Measurements from ENCODE around the gene SCAMP1. TPM values are rescaled to one million over a fixed set of nuclear protein-coding genes. Genes with fewer than 3 reads are reported as not detected.

SCAMP1 gene
- total RNA-seq, 2 donors from 2014 or later, result 11.9 to 21.1 TPM

GRCh38 chr5:78472469-78473106 lies 112.2 kb downstream of the SCAMP1 start:
- Mint-ChIP-seq H3K4me3 (no peak overlapping the region), H3K27ac (no peak overlapping the region), H3K9me3 (no peaks in the 10 kb centered on the region), H3K27me3 (no peaks in the 10 kb centered on the region), H3K4me1 (ENCODE audit: low read depth in 2 of 2) (no peaks in the 10 kb centered on the region), H3K36me3 (no peaks in the 10 kb centered on the region)
- DNase-seq (ENCODE audit: low spot score) (no peak), ATAC-seq (no peak)

DNA sequence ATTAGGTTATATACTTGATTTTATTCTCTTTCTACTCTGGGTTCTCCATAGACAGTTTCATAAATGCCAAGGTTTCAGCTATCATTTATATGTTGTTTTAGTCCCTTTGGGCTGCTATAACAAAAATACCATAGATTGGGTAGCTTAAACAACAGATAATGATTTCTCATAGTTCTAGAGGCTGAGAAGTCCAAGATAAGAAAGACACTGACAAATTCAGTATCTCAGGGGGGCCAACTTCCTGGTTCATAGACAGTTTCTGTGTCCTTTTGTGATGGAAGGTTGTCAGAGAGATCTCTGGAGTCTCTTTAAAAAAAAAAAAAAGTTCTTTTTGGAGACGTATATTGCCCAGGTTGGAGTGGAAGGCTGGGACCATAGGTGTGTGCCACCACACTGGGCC lies 113.3 kb downstream of the SCAMP1 start:
- Mint-ChIP-seq H3K4me1 (ENCODE audit: low read depth in 2 of 2) (no peaks in the 10 kb centered on the region), H3K36me3 (no peaks in the 10 kb centered on the region), H3K27me3 (no peaks in the 10 kb centered on the region), H3K9me3 (no peaks in the 10 kb centered on the region), H3K27ac (no peak overlapping the region), H3K4me3 (no peak overlapping the region)
- DNase-seq (ENCODE audit: low spot score) (no peak), ATAC-seq (no peak)

GRCh38 chr5:78475370-78475769 lies 115.0 kb downstream of the SCAMP1 start:
- H3K27ac Mint-ChIP-seq, result no peak overlapping the region
- no peaks in the 10 kb centered on the region for H3K9me3 Mint-ChIP-seq
- H3K36me3 Mint-ChIP-seq, result no peaks in the 10 kb centered on the region
- no peaks in the 10 kb centered on the region for H3K4me1 Mint-ChIP-seq (ENCODE audit: low read depth in 2 of 2)
- DNase-seq (ENCODE audit: low spot score), result no peak
- no peak for ATAC-seq
- no peaks in the 10 kb centered on the region for H3K27me3 Mint-ChIP-seq
- H3K4me3 Mint-ChIP-seq, result no peak overlapping the region

- ATAC-seq (no peak), DNase-seq (ENCODE audit: low spot score) (no peak)
- Mint-ChIP-seq H3K4me1 (ENCODE audit: low read depth in 2 of 2) (no peaks in the 10 kb centered on the region), H3K9me3 (no peaks in the 10 kb centered on the region), H3K36me3 (no peaks in the 10 kb centered on the region), H3K4me3 (no peak overlapping the region), H3K27me3 (no peaks in the 10 kb centered on the region), H3K27ac (no peak overlapping the region)
Measured at GRCh38 chr5:78476795-78477194, 116.4 kb downstream of the SCAMP1 start.

GRCh38 chr5:78482948-78483347 lies 122.5 kb downstream of the SCAMP1 start:
- H3K9me3 Mint-ChIP-seq, result no peaks in the 10 kb centered on the region
- no peaks in the 10 kb centered on the region for H3K36me3 Mint-ChIP-seq
- no peak overlapping the region for H3K4me3 Mint-ChIP-seq
- ATAC-seq (no peak), DNase-seq (ENCODE audit: low spot score) (no peak)
- H3K27me3 Mint-ChIP-seq, result no peaks in the 10 kb centered on the region
- peaks cover 10 to 16% of the 10 kb centered on the region in 2 donors for H3K4me1 Mint-ChIP-seq (ENCODE audit: low read depth in 2 of 2)
- H3K27ac Mint-ChIP-seq, result peak overlapping the region; percentile 58 to 71

DNA sequence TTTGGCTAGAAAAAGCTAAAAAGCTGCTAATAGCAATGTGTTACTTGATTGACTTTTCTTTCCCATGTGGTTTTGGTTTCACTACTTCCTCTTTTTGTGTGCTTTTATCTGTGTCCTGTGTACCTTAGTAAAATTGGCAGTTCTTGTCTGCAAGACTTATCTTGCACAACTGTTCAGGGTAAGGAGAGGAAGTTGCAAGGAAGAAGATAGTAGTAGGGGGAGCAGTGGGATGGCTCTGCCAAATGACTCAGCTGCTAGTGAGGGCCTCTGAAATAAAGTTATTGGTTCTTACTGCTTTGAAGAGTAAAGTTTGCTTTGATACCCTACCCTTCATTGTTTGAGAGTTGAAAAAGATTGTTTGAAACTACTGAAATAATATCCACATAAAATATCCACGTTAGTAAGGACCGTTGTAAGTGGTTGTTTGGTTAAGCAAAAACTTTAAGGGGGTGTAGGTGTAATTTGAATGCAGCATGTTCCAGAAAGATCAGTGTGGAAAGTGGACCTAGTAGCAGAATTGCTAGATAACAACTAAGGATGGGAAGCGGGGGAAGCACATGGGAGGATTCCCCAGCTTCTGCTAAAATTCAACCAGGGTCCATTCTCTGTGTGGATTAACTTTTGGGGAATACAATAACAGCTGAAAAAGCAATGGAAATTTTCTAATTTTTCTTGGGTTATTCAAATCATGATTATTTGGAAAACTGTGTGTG lies 123.5 kb downstream of the SCAMP1 start:
- Mint-ChIP-seq H3K4me3 (peak overlapping the region; percentile 40), H3K36me3 (no peaks in the 10 kb centered on the region), H3K4me1 (ENCODE audit: low read depth in 2 of 2) (peaks cover 10 to 16% of the 10 kb centered on the region in 2 donors), H3K27ac (peak overlapping the region; percentile 58 to 71), H3K27me3 (no peaks in the 10 kb centered on the region), H3K9me3 (no peaks in the 10 kb centered on the region)
- DNase-seq (ENCODE audit: low spot score) (no peak), ATAC-seq (peak; percentile 84 to 89)

DNA sequence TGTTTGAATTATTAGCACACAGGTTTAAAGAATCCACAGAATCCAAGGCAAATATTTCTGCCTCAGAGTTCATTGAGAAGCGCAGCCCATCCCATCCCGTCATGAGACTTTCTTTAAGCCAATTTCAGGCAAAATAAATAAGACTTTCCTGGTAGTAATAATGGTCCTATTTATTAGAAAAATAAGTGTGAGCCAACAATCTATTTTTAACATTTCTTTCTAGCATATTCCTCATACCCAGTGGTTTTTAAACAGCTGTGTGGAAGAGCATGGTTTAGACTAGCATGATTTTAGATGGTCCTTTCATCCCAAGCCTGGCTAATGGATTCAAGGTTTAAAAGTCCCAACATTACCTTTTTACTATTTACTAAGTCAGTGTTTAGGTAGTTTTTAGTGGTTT lies 125.8 kb downstream of the SCAMP1 start:
- Mint-ChIP-seq H3K9me3 (no peaks in the 10 kb centered on the region), H3K4me1 (ENCODE audit: low read depth in 2 of 2) (peaks cover 10 to 16% of the 10 kb centered on the region in 2 donors), H3K4me3 (no peak overlapping the region), H3K36me3 (no peaks in the 10 kb centered on the region), H3K27me3 (no peaks in the 10 kb centered on the region), H3K27ac (no peak overlapping the region)
- DNase-seq (ENCODE audit: low spot score) (no peak), ATAC-seq (no peak)

GRCh38 chr5:78487846-78488245 lies 127.4 kb downstream of the SCAMP1 start:
- H3K4me3 Mint-ChIP-seq, result no peak overlapping the region
- ATAC-seq (no peak), DNase-seq (ENCODE audit: low spot score) (no peak)
- no peaks in the 10 kb centered on the region for H3K36me3 Mint-ChIP-seq
- H3K4me1 Mint-ChIP-seq (ENCODE audit: low read depth in 2 of 2), result peaks cover 16 to 17% of the 10 kb centered on the region in 2 donors
- no peaks in the 10 kb centered on the region for H3K27me3 Mint-ChIP-seq
- no peak overlapping the region for H3K27ac Mint-ChIP-seq
- no peaks in the 10 kb centered on the region for H3K9me3 Mint-ChIP-seq

DNA sequence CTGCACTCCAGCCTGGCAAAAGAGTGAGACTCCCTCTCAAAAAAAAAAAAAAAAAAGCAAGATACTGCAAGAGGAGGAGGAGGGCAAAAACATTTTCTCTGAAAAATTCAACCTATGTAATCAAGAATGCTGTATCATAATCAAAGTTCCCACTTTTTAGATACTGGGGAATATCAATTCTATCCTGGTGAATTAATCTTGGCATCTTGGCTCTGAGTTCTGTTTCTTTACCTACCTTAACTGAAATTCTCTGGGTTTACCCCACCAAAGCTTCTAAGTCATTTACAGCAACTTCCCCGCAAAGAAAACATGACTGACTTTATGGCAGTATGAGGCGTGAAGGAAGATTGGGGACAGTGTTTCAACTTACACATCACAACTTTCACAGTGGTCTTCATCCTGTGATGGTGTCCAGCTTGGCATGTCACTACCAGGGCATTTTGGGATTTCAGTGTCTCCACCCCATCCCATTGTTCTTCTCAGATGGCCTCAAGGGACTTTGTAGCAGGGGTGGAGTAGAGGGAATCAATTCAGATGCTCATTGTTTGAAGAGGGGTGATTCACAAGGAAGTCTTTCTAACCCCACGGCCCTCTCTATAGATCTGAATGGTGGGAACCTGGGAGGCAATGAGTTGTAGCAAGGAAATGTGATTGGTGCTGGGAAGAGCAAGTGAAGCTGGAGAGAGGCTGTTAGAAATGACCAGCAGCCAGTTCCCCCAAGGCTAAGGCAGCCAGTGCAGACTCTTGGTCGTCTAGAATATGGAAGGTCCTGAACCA lies 130.5 kb downstream of the SCAMP1 start:
- H3K36me3 Mint-ChIP-seq, result no peaks in the 10 kb centered on the region
- peak overlapping the region in 1 of 2 donors; percentile 57 for H3K27ac Mint-ChIP-seq
- H3K9me3 Mint-ChIP-seq, result no peaks in the 10 kb centered on the region
- H3K27me3 Mint-ChIP-seq, result no peaks in the 10 kb centered on the region
- DNase-seq (ENCODE audit: low spot score) (no peak), ATAC-seq (no peak)
- H3K4me3 Mint-ChIP-seq, result no peak overlapping the region
- H3K4me1 Mint-ChIP-seq (ENCODE audit: low read depth in 2 of 2), result peaks cover 0 to 10% of the 10 kb centered on the region in 2 donors

DNA sequence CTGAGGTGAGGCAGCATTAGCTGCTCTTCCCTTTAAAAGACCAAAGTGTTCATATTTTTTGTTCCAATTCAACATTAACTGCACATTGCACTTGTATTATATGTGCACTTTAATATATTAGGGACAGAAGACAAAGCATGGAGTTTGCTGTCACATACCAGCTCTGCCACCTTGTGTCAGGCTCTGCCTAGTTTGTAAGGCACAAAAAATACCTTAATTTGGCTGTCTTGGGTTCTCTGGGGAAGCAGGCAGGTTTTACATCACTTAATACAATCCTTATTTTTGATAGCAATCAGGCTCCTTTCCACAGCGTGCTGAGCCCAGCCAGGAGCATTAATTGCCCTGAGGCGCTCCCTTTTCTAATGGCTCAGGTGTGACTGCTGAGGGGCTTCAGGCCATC lies 131.8 kb downstream of the SCAMP1 start:
- no peaks in the 10 kb centered on the region for H3K36me3 Mint-ChIP-seq
- H3K4me3 Mint-ChIP-seq, result no peak overlapping the region

GRCh38 chr5:78492650-78493049 lies 132.2 kb downstream of the SCAMP1 start:
- no peaks in the 10 kb centered on the region for H3K36me3 Mint-ChIP-seq
- peaks cover 0 to 12% of the 10 kb centered on the region in 2 donors for H3K4me1 Mint-ChIP-seq (ENCODE audit: low read depth in 2 of 2)
- no peak overlapping the region for H3K4me3 Mint-ChIP-seq
- H3K27ac Mint-ChIP-seq, result no peak overlapping the region
- peaks cover 3 to 7% of the 10 kb centered on the region in 2 donors for H3K27me3 Mint-ChIP-seq
- H3K9me3 Mint-ChIP-seq, result no peaks in the 10 kb centered on the region
- ATAC-seq (peak; percentile 52 to 54), DNase-seq (ENCODE audit: low spot score) (no peak)

More for the DNA sequence above, 131.8 kb downstream of the SCAMP1 start:
- ATAC-seq, result peak in 1 of 2 donors; percentile 8
- Mint-ChIP-seq H3K27me3 (peaks cover 0 to 6% of the 10 kb centered on the region in 2 donors), H3K4me1 (ENCODE audit: low read depth in 2 of 2) (peaks cover 0 to 12% of the 10 kb centered on the region in 2 donors), H3K9me3 (no peaks in the 10 kb centered on the region), H3K27ac (no peak overlapping the region)
- DNase-seq (ENCODE audit: low spot score), result no peak

DNA sequence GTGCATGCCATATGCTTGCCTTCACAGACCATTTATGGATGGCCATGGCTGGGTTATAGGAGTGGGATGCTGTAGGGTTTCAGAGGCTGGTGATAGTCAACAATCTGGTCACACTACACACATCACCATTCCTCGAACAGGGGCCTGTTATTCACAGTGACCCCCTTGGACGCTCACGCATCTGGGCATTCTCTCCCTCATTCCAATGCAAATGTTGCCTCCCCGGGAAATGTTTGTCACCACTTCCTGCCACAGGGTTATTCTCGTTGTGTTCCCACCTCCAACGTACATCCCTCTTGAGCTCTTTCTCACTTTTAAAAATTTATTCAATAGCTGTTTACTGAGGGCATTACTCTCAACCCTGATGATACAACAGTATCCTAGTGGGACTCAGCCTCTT lies 135.4 kb downstream of the SCAMP1 start:
- DNase-seq (ENCODE audit: low spot score) (no peak), ATAC-seq (no peak)
- peaks cover 0 to 12% of the 10 kb centered on the region in 2 donors for H3K4me1 Mint-ChIP-seq (ENCODE audit: low read depth in 2 of 2)
- peaks cover 27 to 32% of the 10 kb centered on the region in 2 donors for H3K27me3 Mint-ChIP-seq
- H3K36me3 Mint-ChIP-seq, result no peaks in the 10 kb centered on the region
- H3K9me3 Mint-ChIP-seq, result no peaks in the 10 kb centered on the region
- H3K27ac Mint-ChIP-seq, result no peak overlapping the region
- no peak overlapping the region for H3K4me3 Mint-ChIP-seq

DNA sequence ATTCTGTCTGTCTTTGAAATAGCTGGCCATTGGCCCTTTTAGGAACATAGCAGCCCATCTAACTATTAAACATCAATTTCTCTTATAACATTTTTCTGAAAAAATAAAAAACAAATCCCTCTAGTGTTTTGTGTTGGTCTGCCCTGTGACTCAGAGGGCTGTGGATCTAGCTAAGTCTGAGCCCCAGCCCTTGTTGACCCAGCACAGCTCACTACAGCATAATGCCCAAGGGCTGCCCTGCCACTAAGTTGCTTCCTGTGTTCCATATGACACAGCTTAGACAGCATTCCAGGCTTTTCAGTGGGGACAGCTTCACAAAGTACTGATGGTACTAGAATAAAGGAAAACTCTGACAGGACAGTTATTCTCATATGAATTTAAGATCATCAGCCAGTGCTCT lies 136.0 kb downstream of the SCAMP1 start:
- Mint-ChIP-seq H3K36me3 (no peaks in the 10 kb centered on the region), H3K27me3 (peaks cover 31 to 38% of the 10 kb centered on the region in 2 donors), H3K4me3 (no peak overlapping the region), H3K27ac (no peak overlapping the region), H3K9me3 (no peaks in the 10 kb centered on the region), H3K4me1 (ENCODE audit: low read depth in 2 of 2) (peaks cover 0 to 12% of the 10 kb centered on the region in 2 donors)
- DNase-seq (ENCODE audit: low spot score), result no peak
- no peak for ATAC-seq
